Transverse colon (tissue), 3 donors: ENCODE data around the gene PRAF2.

ENCODE experiments used
- EP300 ChIP-seq: sonication (generic); formaldehyde crosslinking; IDR thresholded peaks from one replicate; pipeline ENCODE4 v1.6.1; 2017; ENCODE audit warnings: antibody characterized with exemption, low read depth
- POLR2A ChIP-seq: fragments of 450-650 bp; IDR thresholded peaks from one replicate; pipeline ENCODE4 v1.6.1; 2016; ENCODE audit warnings: antibody characterized with exemption, mild to moderate bottlenecking, moderate library complexity
- TF ChIP-seq, protein P1 (sequence below), 5 experiments: fragments of 200-600 bp in 3 of 5; fragments of 450-650 bp in 2 of 5; sonication (generic) in 3 of 5; IDR thresholded peaks; 1 replicate in 2 of 5; 2 replicates in 3 of 5; pipeline ENCODE4 v1.5.1; 2016 to 2017; ENCODE audit warnings: antibody characterized with exemption in 5 of 5, inconsistent platforms in 3 of 5, mild to moderate bottlenecking in 2 of 5, moderate library complexity in 1 of 5

DNA sequence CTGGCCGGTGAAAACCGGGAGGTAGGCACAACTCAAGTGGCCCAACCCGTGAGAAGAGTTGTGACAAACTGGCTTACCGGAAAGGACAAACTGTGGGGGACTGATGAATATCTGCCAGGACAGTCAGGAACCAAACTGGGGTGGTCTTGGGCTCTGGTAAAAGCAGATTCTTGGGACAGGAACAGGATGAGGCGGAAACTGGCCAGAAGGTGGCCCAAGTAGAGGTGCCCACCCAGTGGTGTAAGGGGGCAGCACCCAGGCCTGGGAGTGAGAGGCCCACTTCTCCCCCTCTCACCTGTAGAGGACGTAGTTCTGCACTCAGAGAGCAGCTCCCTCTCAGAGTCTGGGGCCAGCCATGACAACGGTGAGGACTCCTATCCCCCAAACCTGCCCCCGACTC is 9.1 kb downstream of the PRAF2 start:
- TF ChIP-seq, protein P1, sequence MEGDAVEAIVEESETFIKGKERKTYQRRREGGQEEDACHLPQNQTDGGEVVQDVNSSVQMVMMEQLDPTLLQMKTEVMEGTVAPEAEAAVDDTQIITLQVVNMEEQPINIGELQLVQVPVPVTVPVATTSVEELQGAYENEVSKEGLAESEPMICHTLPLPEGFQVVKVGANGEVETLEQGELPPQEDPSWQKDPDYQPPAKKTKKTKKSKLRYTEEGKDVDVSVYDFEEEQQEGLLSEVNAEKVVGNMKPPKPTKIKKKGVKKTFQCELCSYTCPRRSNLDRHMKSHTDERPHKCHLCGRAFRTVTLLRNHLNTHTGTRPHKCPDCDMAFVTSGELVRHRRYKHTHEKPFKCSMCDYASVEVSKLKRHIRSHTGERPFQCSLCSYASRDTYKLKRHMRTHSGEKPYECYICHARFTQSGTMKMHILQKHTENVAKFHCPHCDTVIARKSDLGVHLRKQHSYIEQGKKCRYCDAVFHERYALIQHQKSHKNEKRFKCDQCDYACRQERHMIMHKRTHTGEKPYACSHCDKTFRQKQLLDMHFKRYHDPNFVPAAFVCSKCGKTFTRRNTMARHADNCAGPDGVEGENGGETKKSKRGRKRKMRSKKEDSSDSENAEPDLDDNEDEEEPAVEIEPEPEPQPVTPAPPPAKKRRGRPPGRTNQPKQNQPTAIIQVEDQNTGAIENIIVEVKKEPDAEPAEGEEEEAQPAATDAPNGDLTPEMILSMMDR (IDR thresholded peaks at IDR 0.05): no peak
- TF ChIP-seq POLR2A (no peak), EP300 (no peak)
